GDM1 (cell line): ENCODE measurements around the gene ATP13A5.

Experiments used
- DNase-seq: peaks from one replicate; lab custom pipeline; 2025; lab: John Stamatoyannopoulos, UW

Gene ATP13A5

GRCh38 chr3:193378706-193379105 is at the start of gene ATP13A5:
ATP13A5 (minus strand) TSS chr3:193378753; CDS start chr3:193378725, 28 bp downstream.
- no peak for DNase-seq

GRCh38 chr3:193418576-193419373 is 40.2 kb upstream of the ATP13A5 start:
- DNase-seq, result no peak

- no peak for DNase-seq
These were observed 38.1 kb upstream of the ATP13A5 start for GRCh38 chr3:193416629-193417028.

- DNase-seq, result no peak
These were observed 29.1 kb upstream of the ATP13A5 start for GRCh38 chr3:193407688-193408087.

GRCh38 chr3:193407112-193407511 is 28.6 kb upstream of the ATP13A5 start:
- no peak for DNase-seq

GRCh38 chr3:193403307-193403706 is 24.8 kb upstream of the ATP13A5 start:
- no peak for DNase-seq

GRCh38 chr3:193400304-193400703 is 21.8 kb upstream of the ATP13A5 start:
- no peak for DNase-seq

- DNase-seq, result no peak
These were observed 18.1 kb upstream of the ATP13A5 start for GRCh38 chr3:193396451-193397244.

- DNase-seq, result no peak
These were observed 13.3 kb upstream of the ATP13A5 start for GRCh38 chr3:193391902-193392301.

- no peak for DNase-seq
These were observed 10.8 kb upstream of the ATP13A5 start for GRCh38 chr3:193389335-193389734.

GRCh38 chr3:193388361-193388760 is 9.8 kb upstream of the ATP13A5 start:
- DNase-seq, result no peak

- no peak for DNase-seq
These were observed 9.0 kb upstream of the ATP13A5 start for GRCh38 chr3:193387596-193387995.

- no peak for DNase-seq
These were observed 962 bp downstream of the ATP13A5 start for GRCh38 chr3:193377591-193377990.

GRCh38 chr3:193375614-193376013 is 2.9 kb downstream of the ATP13A5 start:
- no peak for DNase-seq

- DNase-seq, result no peak
These were observed 5.8 kb downstream of the ATP13A5 start for GRCh38 chr3:193372783-193373182.

GRCh38 chr3:193367868-193368267 is 10.7 kb downstream of the ATP13A5 start:
- no peak for DNase-seq

- no peak for DNase-seq
These were observed 21.3 kb downstream of the ATP13A5 start for GRCh38 chr3:193357291-193357690.

- DNase-seq, result no peak
These were observed 24.1 kb downstream of the ATP13A5 start for GRCh38 chr3:193354423-193354822.

GRCh38 chr3:193350744-193351143 is 27.8 kb downstream of the ATP13A5 start:
- DNase-seq, result no peak

GRCh38 chr3:193348686-193349085 is 29.9 kb downstream of the ATP13A5 start:
- DNase-seq, result no peak

- DNase-seq, result no peak
These were observed 30.7 kb downstream of the ATP13A5 start for GRCh38 chr3:193347521-193348501.

GRCh38 chr3:193346259-193346658 is 32.3 kb downstream of the ATP13A5 start:
- DNase-seq, result no peak
